NCI-H748 (cell line): ENCODE measurements around the gene GUF1.

Experiments
- DNase-seq: peaks from one replicate; lab custom pipeline; 2025; ENCODE audit not compliant: unreplicated experiment; lab: John Stamatoyannopoulos, UW

Gene GUF1

GRCh38 chr4:44678094-44679041 is at the start of gene GUF1:
GUF1 (plus strand) TSS chr4:44678420; CDS start chr4:44678623, 203 bp downstream.
- DNase-seq: peak; percentile 88

GRCh38 chr4:44629280-44629866 is 48.8 kb upstream of the GUF1 start:
- peak; percentile 57 for DNase-seq

GRCh38 chr4:44632089-44632488 is 46.1 kb upstream of the GUF1 start:
- no peak for DNase-seq

GRCh38 chr4:44632733-44633132 is 45.5 kb upstream of the GUF1 start:
- DNase-seq: no peak

GRCh38 chr4:44638091-44638490 is 40.1 kb upstream of the GUF1 start:
- no peak for DNase-seq

- DNase-seq: no peak
These were observed 32.1 kb upstream of the GUF1 start for GRCh38 chr4:44646151-44646550.

GRCh38 chr4:44651425-44651824 is 26.8 kb upstream of the GUF1 start, which contains the start of gene YIPF7:
YIPF7 (minus strand) TSS chr4:44651625; CDS start chr4:44650100, 1,525 bp downstream.
- DNase-seq: no peak

- DNase-seq: no peak
These were observed 26.2 kb upstream of the GUF1 start for GRCh38 chr4:44652002-44652401.

GRCh38 chr4:44660396-44660795 is 17.8 kb upstream of the GUF1 start:
- DNase-seq: no peak

GRCh38 chr4:44661940-44662622 is 16.1 kb upstream of the GUF1 start:
- DNase-seq: no peak

GRCh38 chr4:44662623-44663005 is 15.6 kb upstream of the GUF1 start:
- no peak for DNase-seq

- DNase-seq: no peak
These were observed 14.5 kb upstream of the GUF1 start for GRCh38 chr4:44663539-44664263.

- no peak for DNase-seq
These were observed 9.7 kb upstream of the GUF1 start for GRCh38 chr4:44668526-44668925.

GRCh38 chr4:44670506-44671199 is 7.6 kb upstream of the GUF1 start:
- DNase-seq: no peak

GRCh38 chr4:44671636-44672035 is 6.6 kb upstream of the GUF1 start:
- DNase-seq: no peak

GRCh38 chr4:44674471-44674870 is 3.7 kb upstream of the GUF1 start:
- no peak for DNase-seq

- no peak for DNase-seq
These were observed 2.9 kb upstream of the GUF1 start for GRCh38 chr4:44675366-44675765.

- DNase-seq: no peak
These were observed 840 bp downstream of the GUF1 start for GRCh38 chr4:44679060-44679459.

GRCh38 chr4:44684648-44685047 is 6.4 kb downstream of the GUF1 start:
- no peak for DNase-seq

- DNase-seq: no peak
These were observed 22.2 kb downstream of the GUF1 start for GRCh38 chr4:44700427-44700826.
